GM18517 (cell line): Measurements from ENCODE around the gene INPP5E.
A peak's percentile ranks its signal among the peaks of the same experiment; 100 is the strongest.

ENCODE experiments used
- ATAC-seq: cut with Tn5 transposase; IDR thresholded peaks from one replicate; pipeline ENCODE4 v1.9.1; 2021; ENCODE audit warnings: mild to moderate bottlenecking, moderate library complexity; ENCODE audit not compliant: unreplicated experiment

The INPP5E gene

GRCh38 chr9:136405481-136405880 lies 34.2 kb downstream of the INPP5E start:
- no peak for ATAC-seq

DNA sequence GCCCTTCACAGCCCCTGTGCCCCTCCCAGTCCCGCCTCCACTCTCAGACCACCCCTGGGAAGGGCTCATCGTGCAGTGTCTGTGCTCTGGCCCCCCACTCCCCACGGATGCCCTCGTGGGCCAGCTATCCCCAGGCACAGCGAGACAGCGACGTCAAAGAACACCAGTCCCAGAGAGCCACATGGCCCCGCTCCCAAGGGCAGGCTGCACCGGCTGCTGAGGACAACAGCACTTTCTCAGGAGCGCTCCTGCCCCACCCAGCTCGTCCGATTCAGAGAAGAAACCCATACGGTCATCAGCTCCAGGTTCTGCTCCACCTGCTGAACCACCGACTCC lies 34.9 kb downstream of the INPP5E start:
- ATAC-seq: no peak

- ATAC-seq: no peak
Measured at GRCh38 chr9:136403915-136404800, 35.5 kb downstream of the INPP5E start.

DNA sequence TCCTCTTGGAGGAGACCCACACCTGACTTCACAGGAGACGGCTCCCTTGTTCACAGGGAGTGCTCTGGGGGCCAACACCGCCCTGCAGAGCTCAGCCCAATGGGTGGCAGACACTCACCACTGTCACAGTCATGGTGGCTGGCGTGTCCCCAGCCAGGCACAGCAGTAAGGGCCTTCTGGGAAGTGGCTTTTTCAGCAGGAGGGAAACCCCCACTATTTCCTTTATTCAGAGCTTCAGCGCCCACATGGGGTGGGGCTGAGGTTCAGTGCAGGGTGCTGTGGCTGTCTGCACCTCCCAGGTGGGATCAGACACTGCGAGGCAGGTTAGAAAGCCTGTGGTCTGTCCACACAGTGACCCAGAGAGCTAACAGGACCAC lies 36.1 kb downstream of the INPP5E start:
- ATAC-seq: no peak

DNA sequence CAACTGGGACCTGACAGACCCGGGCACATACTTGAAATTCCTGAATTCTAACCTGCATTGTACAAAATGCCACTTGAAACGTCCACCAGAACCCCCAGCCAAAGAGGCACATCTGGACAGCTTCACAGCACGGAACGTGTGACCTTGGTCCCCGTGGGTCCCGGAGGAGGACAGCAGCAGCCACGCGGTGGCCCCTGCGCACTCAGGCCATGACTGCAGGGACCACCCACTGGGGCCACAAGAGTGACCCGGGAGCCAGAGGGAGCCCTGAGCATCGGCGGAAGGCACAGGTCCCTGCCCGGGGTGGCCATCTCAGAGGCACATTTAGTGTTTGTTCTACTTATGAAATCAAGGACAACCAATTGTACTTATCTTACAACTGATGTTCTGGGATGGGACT lies 37.6 kb downstream of the INPP5E start:
- no peak for ATAC-seq

GRCh38 chr9:136401173-136401922 lies 38.3 kb downstream of the INPP5E start:
- no peak for ATAC-seq

DNA sequence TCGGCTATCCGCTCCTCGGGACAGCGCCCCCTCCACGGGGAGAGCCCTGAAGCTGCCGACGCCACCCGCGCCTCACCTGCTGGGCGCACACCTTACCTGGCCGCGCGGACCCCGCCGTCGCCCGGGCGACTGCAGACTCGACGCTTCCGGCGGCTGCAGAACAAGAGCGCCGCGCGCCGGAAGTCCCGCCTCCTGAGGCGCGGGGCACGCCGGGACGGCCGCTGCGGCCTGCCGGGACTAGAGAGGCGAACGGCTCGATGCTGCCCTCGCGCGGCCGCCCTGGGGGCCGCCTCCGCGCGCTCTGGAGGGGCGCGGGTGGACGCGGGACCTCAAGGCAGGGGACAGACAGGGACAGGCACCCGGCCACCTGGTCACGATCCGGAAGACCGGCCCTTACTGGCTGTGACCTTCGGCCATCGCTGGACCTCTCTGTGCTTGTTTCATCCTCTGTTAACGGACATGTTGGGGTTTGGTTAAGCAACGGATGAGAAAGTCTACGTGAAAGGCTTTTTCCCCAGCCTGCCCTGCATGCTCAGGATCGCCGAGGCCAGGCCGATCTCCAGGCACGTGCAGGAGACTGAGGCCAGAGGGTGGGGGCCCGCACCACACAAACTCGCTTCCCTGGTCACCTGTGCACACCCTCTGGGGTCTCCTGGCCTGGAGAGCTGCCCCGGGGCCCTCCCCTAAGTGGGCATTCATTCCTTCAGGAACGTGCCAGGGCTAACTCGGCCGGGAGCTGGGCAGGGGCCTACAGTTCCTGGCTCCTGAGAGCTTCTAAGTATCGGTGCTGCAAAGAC lies 39.4 kb downstream of the INPP5E start, which contains the start of gene SNAPC4:
SNAPC4 (minus strand) TSS at position 133 of the 797 bp plus-strand sequence. CDS start 1,742 bp downstream, outside the sequence.
- ATAC-seq: peak; percentile 57

GRCh38 chr9:136399176-136400037 lies 40.2 kb downstream of the INPP5E start:
- no peak for ATAC-seq

DNA sequence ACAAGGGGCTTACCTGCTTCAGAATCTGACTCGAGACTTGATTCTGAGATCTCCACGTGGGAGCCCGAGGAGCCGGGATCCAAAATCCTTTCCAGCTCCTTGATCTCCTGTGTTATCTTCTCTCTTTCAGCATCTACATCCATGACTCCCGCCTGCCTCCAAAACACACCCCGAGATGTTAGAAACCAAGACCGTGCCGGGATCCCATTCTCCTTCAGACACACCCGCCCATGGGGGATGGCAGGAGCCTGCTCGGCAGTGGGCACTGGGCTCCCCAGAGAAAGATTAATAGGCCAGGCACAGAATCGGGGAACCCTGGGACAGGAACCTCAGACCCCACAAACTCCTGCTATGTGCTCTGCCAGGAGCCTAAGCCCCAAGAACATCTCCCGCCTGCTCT lies 41.4 kb downstream of the INPP5E start:
- ATAC-seq: no peak

DNA sequence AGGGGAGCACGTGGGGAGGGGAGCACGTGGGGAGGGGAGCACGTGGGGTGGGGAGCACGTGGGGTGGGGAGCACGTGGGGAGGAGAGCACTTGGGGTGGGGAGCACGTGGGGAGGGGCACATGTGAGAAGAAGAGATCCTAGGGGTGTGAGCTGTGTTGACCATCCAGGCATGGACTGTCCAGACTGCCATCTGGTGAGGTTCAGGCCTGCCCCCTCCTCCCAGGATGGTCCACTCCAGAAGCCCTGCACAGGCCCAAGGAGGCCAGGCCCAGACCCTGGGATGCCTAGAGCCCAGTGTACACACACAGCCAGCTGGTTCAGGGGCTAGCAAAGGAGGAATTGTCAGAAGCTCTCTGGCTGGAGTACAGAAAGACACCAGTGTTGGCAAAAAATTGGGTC lies 42.0 kb downstream of the INPP5E start:
- no peak for ATAC-seq

DNA sequence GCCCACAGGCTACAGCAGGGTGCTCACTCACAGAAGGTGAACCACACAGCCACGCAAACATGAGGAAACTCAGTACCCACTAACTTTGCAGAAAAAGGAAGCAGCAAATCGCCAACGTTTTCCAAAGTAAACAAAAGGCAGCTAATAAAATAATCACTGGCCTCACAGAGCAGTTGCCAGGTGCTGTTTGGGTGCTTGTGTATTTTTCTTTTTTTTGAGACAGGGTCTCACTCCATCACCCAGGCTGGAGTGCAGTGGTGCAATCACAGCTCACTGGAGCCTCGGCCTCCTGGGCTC lies 43.5 kb downstream of the INPP5E start:
- no peak for ATAC-seq

GRCh38 chr9:136395345-136396218 lies 44.1 kb downstream of the INPP5E start:
- ATAC-seq: no peak

DNA sequence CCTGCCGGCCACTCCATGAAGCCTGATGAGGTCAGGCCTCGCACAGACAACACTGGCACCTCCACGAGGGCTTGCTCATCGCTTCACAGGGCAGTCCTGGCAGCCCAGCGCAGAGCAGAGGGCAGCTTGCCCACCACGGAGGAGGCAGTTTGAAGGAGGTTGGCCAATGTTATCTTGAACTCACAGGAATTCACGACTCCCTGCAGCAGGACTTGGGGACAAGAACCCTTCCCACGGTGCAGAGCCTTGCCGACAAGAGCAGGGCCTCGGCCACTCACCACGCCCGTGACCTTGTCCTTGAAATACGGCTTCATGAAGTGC lies 44.7 kb downstream of the INPP5E start:
- no peak for ATAC-seq

DNA sequence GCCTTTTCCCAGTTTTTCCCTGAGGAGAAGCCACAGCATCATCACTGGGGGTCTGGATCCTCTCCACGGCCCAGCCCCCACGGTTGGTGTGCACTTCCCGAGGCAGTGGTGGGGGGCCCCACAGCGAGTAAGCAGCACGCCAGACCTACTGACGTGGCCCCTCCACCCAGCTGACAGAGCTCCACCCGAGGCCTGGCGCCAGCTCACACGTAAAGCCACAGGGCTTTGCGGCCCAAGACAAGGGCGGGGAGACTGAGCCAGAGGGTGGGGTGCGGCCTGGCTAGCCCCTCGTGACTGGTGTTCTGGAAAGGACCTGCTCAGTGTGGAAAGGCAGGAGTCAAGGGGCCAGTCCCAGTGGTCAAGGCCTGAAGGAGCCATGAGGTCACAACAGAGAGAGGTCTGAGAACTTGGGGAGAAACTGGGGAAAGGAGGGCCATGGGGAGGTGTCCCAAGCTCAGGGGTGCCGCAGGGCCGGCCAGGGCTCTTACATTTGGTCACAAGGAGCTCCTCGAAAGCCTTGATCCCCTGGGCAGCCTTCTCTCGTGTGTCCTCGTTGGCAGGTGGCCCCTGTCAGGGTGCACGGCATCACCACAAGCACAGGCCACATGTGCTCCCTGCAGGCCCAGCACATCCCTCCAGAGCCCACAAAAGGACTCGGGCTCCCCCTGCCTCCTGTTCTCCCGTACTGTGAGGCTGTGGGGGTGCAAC lies 45.2 kb downstream of the INPP5E start:
- no peak for ATAC-seq

DNA sequence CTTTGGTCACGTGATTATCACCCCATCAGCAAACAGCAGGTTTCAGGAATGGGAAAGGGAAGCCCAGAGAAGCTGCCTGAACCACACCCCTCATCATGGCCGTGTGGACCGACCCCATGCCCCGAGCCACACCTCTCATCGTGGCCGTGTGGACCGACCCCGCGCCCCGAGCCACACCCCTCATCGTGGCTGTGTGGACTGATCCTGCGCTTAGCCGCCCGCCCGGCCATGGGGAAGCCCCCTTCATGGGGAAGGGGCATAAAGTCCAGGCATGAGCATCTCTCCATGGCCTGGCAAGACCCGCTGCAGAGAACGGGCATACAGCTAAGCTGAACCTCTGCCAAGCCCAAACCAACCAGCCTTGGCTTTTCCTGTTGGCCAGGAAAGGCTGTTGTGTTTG lies 46.1 kb downstream of the INPP5E start:
- no peak for ATAC-seq

DNA sequence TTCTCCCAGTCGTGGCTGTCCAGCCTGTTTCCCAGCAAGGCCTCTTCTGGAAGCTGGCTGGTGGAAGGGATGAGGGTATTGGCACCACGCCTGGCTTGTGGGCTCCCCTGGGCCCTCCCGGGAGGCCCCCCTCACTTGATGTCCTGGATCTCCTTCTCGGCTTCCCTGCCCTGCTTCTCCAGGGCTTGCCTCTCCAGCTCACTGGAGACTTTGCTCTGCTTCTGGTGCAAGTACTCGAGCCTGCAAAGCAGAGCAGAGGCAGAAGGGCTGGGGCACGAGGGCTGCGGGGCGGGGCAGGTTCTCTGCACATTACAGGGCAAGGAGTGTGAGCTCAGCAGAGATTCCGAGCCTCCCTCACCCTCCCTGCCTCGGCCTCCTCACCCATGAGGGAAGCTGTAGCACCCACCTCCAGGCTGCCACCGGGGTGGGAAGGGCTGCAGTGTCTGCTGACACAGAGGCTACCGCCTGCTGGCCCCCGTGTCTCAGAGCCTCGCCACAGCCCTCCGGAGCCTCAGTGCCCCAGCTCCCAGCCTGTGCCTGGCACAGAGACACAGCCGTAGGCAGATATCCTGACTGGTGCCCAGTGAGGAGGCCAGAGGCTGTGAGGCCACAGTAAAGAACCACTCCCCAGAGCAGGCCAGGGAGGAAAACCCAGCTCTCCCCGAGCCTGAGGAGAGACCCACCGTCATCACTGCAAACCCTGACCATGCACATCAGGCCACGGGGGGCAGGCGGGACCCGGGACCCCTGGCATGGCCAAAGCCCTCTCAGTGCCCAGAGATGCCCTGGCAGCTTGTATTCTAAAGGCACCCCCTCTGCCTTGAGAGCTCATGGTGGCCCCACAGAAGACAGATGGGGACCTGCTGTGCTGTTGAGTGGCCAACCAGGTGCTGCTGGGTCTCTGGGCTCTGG lies 46.9 kb downstream of the INPP5E start:
- ATAC-seq: no peak

DNA sequence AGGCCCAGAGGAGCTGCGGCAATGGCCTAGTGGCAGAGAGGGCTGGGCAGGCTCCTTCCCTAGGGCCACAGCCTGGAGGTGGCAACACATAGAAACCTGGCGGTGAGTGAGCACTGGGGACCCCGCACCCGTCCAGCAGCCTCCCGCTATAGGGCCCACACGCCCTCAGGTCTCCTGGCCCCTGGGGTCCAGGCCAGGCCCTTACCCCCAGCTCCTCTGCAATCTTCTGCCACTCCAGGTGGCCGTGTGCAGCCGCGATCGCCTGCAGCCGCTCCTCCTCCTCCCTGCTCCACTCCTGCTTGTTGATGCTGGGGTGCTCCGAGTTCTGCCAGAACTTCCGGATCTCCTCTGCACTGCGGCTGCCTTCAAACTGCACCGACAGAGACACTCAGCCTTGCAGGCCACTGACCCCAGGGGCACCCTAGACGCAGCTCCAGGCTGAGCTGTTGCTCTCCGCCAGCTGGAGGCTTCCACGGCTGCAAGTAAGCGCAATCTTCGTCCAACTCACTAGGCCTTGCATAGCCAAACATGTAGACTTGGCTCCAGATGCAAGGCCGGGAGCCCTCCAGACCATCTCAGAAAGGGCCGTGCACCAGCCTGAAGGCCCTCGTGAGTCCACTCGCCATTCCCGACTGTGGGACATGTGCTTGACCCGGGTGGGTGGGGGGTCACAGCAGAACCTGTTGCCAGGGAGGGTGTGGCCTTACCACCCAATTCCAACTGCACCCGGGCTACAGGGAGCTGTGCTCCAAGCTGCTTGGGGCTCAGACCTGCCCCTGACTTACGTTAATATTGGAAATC lies 47.7 kb downstream of the INPP5E start:
- no peak for ATAC-seq
